ENCODE measurements around the gene MTFR1L. TPM values are rescaled to one million over a fixed set of nuclear protein-coding genes. Genes with fewer than 3 reads are reported as not detected.

MTFR1L gene
- total and polyA plus RNA-seq, 7 donors = 26.1 to 150 (median 106) TPM

DNA sequence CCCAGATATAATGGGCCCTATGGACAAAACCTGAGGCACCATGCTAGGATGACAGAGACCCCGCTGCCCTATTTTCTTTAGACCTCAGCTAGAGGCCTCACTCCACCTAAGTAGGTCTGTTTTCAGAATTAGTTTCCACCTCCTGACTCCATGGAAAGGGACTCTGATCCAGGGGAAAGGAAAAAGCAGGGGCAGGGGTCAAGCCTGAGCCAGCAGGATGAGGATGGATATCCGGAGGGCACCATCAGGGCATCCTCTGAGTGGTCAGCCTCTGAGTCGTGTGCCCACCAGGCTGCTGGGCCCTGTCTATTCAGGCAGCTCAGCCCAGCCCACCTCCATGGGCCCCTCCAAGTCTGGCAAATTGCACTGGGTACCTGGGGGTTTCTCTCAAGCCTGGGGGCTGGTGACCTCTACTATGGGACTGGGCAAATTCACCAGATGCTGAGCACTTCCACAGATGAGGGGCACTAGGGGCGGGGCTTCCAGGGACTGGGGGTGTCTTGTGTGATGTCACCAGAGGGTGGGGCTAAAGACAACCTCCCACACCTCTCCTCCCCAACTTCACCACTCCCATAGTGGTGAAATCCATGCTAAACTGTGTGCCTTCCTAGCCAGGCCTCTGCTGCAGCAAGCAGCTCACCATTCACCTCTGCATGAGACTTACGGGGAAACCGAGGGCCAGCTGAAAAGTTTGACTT, 50.3 kb downstream of the MTFR1L start:
- WGBS, 2 donors = 88 to 94% methylated on average over 6 of the region's 6 CpGs
- peak; percentile 46 for DNase-seq
- Histone ChIP-seq H3K27ac (no peak overlapping the region), H3K9me3 (no peaks in the 10 kb centered on the region), H3K4me1 (peaks cover 0 to 31% (median 24%) of the 10 kb centered on the region in 4 donors), H3K36me3 (peaks cover 0 to 15% (median 3%) of the 10 kb centered on the region in 4 donors), H3K4me3 (no peak overlapping the region), H3K27me3 (no peaks in the 10 kb centered on the region)
- intact Hi-C loops (cut with DNase I) = no loop called here
- TF ChIP-seq CTCF (IDR thresholded peaks at IDR 0.05) (no peak), POLR2A (IDR thresholded peaks at IDR 0.05) (no peak), EP300 (IDR thresholded peaks at IDR 0.05) (no peak), POLR2AphosphoS5 (IDR thresholded peaks at IDR 0.05) (no peak)

DNA sequence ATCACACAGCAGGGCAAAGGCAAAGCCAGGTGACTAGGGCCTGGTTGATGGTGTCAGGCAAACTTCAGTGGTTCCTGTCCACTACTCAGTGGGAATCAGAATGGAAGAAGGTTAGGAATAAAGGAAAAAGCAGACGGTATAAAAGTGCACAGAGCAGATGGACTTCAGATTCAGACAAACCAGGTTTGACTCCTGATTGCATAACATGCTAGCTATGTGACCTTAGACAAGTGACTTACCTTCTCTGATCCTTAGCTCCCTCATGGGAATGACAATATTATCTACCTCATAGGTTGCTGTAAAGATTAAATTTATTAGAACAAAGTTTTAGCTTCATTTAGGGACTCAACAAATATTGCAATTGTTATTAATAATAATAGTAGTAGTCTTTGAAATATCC, 50.9 kb downstream of the MTFR1L start:
- no peaks in the 10 kb centered on the region for H3K9me3 ChIP-seq
- H3K36me3 ChIP-seq = peaks cover 0 to 15% (median 3%) of the 10 kb centered on the region in 4 donors
- H3K27ac ChIP-seq = no peak overlapping the region
- intact Hi-C loops (cut with DNase I) = no loop called here
- TF ChIP-seq POLR2A (IDR thresholded peaks at IDR 0.05) = no peak
- no peak for TF ChIP-seq POLR2AphosphoS5 (IDR thresholded peaks at IDR 0.05)
- TF ChIP-seq CTCF (IDR thresholded peaks at IDR 0.05) = no peak
- TF ChIP-seq EP300 (IDR thresholded peaks at IDR 0.05) = no peak
- WGBS, 2 donors = 68 to 94% methylated on average over 1 of the region's 1 CpG
- H3K4me1 ChIP-seq = peaks cover 0 to 36% (median 25%) of the 10 kb centered on the region in 4 donors
- DNase-seq = no peak
- H3K4me3 ChIP-seq = no peak overlapping the region
- H3K27me3 ChIP-seq = no peaks in the 10 kb centered on the region

DNA sequence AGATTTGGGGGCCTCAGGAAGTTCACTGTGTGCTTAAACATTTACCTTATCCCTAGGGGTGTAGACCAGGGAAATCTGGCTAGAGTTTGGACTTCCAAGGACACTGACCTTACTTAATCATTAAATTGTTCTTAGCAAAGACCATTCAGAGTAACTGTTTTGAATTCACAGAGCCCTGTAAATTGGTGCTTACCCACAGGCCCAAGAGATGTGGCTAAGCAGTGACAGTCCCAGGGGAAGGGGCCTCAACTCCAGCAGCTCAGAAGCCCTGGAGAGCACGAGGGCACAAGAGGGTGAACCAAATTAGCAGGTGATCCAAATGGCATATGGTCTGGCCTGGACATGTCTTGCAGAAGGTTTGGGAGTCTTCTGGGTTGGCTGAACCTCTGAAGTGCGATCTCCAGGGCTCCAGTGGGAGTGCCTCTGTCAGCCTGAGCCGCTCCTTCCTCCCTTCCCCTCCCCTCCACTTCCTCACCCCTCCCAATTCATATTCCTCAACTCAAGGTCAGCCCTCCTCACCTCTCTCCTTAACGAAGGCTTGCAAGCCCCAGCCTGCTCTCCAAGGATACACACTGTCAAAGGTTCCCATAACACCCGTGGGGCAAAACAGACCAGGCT, 51.4 kb downstream of the MTFR1L start:
- Histone ChIP-seq H3K9me3 (no peaks in the 10 kb centered on the region), H3K36me3 (peaks cover 0 to 15% (median 3%) of the 10 kb centered on the region in 4 donors), H3K4me1 (peaks cover 0 to 42% (median 29%) of the 10 kb centered on the region in 4 donors), H3K27ac (no peak overlapping the region), H3K27me3 (no peaks in the 10 kb centered on the region), H3K4me3 (no peak overlapping the region)
- TF ChIP-seq POLR2A (IDR thresholded peaks at IDR 0.05) (no peak), POLR2AphosphoS5 (IDR thresholded peaks at IDR 0.05) (no peak), CTCF (IDR thresholded peaks at IDR 0.05) (no peak), EP300 (IDR thresholded peaks at IDR 0.05) (no peak)
- 14 to 43% methylated on average over 5 of the region's 5 CpGs for WGBS, 2 donors
- DNase-seq = peak; percentile 49
- intact Hi-C loops (cut with DNase I) = no loop called here

DNA sequence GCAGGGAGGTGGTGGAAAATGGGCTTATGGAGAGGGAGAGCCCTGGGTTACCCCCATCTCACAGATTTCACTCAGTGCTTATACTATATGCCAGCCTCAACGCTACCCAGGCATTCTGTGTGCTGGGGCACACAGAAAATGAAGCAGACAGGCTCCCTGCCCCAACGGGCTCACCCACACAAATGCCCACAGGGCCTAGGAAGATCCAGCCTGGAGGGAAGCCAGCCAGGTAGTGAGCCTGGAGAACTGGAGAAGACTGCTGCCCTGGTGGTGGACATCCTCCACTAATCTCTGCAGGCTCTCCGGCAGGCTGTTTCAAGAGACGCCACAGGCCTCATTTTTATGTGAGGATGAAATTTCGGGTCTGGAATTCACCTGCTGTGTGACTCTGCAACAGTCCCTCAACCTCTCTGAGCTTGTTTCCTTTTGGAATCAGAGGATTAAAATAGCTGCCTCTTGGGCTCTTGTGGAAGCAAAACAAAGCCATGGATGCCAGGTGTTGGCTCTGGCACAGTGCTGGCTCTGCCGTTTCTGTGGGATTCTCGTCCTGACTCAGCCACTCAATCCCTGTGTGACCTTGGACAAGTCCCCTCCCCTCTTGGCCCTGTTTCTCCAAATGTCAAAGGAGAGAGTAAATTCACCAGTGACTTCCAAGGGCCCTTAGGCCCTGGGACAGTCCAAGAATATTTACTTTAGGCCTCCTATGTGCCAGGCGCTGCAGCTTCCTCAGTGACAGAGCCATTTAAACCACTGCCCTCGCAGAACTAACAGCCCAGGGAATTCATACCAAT, 52.1 kb downstream of the MTFR1L start:
- TF ChIP-seq EP300 (IDR thresholded peaks at IDR 0.05) (no peak), POLR2AphosphoS5 (IDR thresholded peaks at IDR 0.05) (no peak), CTCF (IDR thresholded peaks at IDR 0.05) (no peak), POLR2A (IDR thresholded peaks at IDR 0.05) (no peak)

More for the DNA sequence above, 52.1 kb downstream of the MTFR1L start:
- DNase-seq = peak; percentile 40
- Histone ChIP-seq H3K4me3 (no peak overlapping the region), H3K36me3 (peaks cover 0 to 15% (median 3%) of the 10 kb centered on the region in 4 donors), H3K27ac (peak overlapping the region in 3 of 4 donors; percentile 28 to 34 (median 29)), H3K4me1 (peaks cover 0 to 43% (median 29%) of the 10 kb centered on the region in 4 donors), H3K9me3 (no peaks in the 10 kb centered on the region), H3K27me3 (no peaks in the 10 kb centered on the region)
- intact Hi-C loops (cut with DNase I) = no loop called here
- WGBS, 2 donors = 72 to 86% methylated on average over 9 of the region's 9 CpGs
